Activated CD4-positive, alpha-beta T cell treated with anti-CD3 and anti-CD28 coated beads for 4 hours (primary cell): Measurements from ENCODE around the gene VILL.
"Not testable (repeated sequence)": the region's sequence is repeated elsewhere in the genome, so short reads cannot be mapped to it uniquely, and the experiment has no call there.

Experiments
- DNase-seq, 2 donors: peaks; one replicate each; pipeline ENCODE4 v3.0.0-alpha.2; 2020

VILL gene

DNA sequence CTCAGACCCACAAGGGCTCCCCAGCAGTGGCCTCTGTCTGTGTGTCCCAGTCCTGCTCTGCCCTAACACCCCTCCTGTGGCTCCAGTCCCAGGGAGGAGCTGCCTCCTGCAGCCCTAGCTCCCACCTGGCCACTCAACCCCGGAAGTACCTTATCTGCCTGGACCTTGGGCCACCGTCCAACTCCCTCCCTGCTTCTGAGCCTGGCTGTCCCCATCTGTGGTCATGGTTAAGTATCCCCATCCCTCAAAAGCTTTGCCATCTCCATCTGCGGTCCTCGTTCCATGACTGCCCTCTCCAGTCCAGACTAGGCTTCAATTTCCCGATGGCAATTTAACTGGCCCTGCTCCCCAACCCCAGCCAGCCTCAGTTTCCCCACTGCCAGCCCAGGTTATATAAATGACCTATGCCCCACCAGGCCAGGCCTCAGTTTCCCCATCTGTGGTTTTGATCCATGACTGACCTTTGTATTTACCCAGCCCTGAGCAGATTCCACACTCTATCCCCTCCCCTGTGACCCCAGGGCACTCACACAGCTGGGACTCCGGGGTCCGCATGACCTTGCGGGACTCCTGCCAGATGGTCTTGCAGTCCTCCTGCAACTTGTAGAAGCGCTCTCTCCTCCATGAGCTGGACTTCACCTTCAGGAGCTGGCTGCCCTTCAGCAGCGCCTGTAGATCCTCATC, 29.2 kb downstream of the VILL start:
- DNase-seq, result no peak

DNA sequence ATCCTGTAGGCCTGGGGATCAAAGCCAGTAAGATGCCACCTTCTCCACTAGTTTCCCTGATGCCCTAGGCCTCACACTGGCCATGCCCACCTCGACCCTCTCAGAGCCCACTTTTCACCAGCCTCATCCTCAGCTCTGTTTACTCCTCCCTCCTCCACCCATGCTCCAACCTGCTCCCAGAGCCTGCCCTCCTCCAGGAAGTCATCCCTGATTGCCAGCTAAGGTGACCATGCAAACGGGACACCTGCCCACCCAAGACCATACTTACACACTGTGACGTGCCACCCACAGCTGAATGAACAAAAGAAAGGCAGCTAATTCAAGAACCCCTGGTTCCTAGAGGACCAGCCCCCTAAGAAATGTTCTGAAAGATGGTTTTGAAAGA, 29.7 kb downstream of the VILL start:
- no peak for DNase-seq

DNA sequence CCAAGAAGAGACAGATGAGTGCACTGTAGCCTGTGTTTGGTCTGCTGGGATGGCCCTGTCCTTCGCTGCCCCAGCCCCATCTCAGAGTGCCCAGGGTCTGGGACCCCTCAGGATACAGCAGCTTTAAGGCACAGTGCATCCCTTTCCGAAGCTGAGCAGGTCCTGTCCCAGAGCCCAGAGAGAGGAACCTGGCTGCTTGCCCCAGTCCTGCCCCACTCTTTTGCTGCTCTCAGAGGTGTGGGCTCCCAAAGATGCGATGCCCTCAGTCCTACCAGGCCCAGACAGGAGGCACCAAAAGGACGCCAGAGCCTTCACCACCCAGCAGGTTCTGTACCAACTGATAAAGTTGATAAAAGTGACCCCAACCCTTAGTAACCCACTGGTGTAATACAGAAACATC, 30.6 kb downstream of the VILL start:
- DNase-seq, result no peak

DNA sequence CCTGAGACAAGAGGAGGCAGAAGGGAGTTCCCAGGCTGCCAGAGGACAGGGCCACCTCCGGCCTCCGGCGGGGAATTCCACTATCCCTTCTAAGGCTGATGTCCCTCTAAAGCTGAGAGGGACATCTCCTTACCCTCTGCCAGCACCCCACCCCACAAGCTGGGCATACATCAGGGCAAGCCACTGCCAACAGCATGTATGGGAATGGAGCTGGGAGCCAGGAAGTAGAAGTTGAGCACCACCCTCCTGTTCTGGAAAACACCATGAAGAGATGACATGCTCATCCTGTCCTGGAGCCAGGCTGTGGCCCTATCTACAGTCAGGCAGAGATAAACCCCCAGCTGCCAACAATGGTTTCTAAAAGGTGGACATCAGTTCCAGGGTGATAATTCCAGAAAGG, 31.7 kb downstream of the VILL start:
- no peak for DNase-seq

DNA sequence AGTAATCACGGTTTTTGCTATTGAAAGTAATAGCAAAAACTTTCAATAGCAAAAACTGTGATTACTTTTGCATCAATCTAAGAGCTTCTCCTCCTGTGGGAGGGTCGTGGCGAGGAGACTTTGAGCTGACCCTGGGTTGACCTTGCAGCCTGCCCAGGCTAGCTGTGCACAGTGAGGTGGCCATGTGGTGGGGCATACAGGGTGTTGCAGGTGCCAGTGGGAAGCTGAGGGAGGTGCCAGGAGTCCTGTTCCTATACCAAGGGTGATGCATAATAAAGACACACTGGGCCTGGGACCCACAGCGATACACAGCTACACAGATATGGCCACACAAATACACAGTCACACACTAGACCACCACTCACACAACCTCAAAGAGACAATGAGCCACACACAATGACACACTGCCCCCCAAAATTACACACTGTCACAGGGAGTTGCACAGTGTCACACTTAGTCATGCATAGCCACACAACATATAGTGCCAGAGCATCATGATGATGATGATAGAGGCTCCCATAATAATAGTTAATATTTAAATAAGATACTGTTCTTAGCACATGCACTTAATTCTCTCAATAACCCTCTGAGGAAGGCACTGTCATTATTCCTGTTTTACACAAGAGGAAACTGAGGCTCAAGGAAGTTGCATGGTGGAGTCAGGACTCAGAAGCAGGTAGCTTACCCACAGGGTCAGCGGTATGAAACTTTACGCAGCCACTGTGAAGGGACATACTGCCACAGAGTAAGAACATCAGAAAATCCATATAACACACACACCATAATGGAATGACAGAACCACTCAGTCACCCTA, 32.5 kb downstream of the VILL start:
- DNase-seq, result no peak

DNA sequence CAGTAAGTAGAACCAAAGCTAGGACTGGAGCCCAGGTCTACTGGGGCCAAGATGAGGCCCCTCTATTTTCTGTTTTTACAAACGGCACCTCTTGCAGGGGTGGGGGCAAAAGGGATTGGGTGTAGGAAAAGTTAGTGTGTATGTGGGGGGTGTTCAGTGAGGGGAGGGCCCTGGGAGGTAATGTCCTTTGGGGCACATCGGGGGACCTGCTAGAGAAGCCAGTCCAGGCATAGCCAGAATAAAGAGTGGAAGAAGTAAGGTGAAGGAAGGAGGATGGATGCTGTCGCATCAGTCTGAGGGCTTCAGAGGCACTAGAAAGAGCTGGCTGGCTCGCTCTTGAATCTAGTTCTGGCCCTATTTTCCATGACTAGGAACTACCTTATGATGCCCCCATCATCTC, 36.3 kb downstream of the VILL start:
- no peak for DNase-seq

DNA sequence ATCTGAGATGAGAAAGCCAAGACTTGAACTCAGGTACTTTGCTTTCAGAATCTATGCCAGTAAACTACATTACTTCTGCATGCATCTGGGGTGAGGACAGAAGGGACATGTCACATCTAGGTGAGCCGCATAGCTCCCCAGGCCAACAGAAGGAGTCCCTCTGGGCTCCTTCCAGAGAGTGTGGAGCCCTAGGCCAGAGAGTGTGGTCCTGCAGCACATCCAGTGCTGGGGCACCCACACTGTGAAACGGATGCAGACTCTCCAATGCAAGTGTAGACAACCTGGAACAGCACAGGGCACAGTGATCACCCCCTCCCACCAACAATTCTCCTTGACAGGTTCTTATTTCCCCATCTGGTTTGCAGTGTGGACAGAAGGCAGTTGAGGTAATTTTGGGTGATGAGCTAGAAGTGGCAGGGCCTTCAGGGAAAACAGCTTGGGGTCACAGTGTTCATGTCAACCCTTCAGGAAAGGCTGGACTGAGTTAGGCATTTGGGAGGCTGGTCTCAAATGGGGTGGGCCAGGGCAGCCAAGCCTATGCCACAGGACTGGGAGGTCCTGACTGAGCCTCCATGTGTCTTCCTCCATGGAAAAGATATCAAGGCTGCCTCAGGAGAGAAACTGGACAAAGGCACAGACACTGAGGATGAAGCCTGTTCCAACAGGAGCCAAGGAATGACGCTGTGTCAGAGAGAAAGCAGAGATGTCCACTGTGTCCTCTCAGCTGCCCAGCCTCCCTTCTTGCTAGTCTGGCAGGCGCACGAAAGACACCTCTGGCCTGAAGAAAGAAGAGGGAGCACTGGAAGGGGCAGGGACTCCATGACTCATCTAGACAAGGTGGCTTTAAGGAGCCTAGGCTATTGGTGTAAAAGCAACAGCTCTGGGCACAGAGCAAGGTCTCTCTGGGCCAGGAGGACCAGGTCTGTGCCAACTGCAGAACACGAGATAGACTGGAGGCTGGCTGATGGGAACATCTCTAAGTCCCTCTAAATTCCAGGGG, 37.2 kb downstream of the VILL start:
- DNase-seq, result no peak

DNA sequence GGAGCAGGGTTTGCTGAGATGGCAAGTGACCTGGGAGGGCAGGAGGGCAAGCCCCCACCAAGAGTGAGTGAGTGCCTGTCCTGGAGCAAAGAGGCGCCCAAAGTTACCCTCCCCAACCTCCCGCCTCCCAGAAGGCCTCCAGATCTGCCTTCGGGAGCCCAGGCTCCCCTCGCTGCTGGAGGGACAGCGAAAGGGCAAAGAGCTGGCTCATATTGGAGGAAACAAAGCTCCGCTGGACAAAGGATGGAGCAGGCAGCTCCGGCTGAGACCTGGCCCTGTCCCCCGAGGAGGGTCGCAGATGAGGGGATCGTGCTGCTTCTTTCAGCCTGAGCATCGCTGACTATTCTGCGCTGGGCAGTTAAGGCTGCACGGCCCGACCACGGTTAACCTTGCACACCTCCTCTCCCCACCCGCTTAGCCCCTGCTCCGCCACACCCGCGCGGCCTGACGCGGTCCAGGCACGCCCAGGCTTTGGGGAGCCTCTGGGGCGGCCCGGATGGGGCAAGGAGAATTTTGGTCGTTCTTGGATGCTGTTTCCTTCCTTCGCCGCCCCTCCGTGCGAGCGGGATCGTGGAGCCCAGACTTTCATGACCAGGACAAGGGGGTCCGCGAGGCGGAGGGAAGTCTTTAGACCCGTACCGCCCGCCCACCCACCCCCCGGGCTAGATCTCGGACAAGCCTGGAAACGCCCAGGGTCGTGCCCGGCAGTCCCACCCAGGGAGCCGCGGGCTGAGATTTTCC, 38.2 kb downstream of the VILL start:
- no peak for DNase-seq

DNA sequence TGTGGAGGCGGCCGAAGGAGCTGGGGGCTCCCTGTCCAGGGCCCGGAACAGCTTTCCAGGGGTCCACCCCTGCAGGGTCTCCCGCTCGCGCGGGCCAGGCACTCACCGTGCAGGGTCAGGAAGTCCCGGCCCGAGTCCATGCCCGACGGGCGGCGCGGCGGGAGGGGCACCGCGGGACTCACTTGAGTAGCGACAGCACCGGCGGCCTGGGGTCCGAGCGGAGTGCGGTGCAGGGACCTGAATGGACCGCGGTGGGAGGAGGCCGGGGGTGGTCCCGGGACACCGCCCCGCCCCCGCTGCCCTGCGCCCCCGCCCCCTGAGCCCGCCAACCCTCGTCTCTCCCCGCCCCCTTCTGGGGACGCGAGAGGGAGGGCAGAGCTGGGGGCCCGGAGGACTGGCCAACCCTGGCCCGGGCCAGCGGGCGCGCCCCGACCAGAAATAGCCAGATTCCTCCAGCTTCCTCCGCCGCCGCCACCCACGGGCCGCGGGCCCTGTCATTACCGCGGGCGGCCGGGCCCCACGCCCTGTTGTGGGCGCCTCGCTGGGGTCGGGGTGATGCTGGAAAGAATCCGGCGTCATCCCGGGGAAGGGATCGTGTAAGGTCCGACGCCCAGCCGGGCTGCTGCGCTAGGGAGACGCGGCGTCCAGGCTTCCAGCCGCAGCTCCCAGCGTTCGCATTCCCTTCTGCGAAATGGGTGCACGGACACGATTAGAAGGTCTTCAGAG, 39.0 kb downstream of the VILL start, which contains the start of gene PLCD1:
Gene PLCD1 (minus strand): TSS at position 243 of the 726 bp plus-strand sequence. CDS start 103 bp downstream, at position 140.
- DNase-seq, result peak; percentile 23 to 42

DNA sequence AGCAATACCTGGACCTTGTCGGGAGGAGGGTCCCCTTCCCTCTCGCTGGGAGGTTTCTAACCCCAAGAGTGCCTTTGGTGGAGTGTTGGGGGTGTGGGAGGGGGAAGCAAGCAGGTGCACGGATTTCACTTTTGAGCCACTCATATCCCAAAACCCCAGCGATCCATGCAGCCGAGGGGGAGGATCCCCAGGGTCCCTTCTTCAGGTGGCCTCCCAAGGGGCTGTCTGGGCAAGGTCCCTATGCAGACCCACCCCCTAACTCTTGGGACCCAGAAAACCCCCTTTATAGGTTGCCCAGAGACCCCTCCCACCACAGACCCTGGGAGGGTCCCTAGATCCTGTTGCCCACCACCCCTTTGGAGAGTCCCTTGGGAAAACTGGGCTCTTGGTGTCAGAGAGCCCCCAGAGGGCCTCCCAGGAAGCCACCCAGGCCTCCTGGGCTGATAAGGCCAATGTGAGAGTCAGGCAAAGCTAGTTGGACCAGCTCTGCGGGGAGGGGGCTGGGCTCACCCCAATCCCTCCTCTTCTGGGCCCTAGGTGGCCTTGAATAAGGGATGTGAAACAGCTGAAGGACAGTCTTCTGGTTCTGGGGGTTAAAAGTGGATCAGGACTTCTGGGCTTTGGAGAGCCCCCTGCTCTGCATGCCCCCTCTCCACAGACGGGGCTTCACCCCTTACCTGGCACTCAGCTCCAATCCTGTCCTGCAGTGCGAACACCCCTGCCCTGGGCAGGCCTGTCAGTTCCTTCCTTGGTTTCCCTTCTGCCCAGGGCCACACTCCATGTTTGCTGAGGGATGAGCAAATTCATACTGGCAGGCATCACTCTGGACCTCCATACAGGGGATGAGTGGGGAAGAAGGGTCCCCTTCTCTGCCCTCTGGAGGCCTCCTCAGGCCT, 39.8 kb downstream of the VILL start:
- no peak for DNase-seq

DNA sequence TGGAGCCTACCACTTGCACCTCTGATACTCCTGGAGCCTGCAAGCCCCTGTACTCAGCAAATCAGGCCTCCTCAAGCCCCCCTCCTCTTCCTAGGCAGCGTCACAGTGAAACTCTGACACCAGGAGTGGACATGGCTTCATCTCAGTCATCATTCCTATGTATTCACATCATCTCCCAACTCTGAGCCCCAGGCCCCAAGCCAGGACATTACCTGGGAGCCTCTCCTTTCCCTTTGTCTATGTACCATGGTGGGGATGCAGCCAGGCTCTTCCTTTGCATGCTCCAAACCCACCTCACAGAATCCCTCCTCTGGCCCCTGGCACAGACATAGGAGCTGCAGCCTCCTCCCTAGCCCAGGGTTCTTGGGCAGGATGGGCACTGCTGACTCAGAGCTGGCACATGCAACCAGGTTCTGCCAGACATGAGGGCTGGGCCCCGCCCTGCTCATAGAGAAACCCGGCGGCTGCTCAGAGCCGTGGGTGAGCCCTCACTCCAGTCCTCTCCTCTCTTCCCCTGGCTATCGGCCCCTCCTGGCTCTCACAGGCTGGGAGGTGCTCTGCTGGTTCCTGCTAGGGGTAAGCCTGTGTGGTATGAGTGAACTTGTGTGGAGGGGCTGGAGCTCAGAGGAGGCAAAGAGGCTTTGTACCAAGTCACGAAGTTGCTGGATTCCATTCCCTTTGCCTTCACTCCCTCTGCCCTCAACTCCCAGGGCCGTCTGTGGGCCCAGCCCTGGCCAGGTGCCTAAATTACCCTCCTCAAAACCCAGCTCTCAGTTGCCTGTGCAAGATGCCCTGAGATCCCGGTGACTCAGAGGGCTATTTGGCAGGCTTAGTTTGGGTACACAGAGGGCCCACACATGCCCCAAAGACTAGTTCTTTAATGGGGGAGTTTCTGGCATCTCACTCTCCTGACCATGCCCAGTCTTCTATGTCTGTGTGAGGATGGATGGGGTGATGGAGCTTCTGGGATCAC, 40.7 kb downstream of the VILL start:
- peak; percentile 57 to 67 for DNase-seq

DNA sequence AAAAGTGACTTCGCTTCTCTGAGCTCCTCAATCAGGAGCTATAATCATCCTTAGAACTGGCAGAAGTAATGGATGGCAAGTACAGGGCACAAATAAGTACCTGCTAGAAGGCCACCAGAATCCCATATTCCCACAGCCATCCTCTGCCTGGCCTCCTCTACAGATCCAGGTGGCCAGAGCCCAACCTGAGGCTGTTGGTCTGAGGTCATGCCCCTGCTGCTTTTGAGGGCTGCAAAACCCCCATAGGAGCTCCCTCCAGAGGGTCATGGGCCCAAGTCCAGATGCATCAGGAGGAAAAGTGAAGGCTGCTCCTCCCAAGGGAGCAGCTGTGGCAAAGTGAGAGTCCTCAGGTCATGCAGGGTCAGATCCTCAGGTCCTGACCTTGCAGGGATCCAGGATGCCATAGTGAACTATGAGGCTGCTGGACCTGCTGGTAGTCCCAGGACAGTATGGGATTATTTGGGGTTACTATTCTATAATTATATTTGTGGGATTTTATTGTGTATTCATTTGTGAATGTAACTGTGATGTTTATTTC, 41.8 kb downstream of the VILL start:
- DNase-seq, result no peak

DNA sequence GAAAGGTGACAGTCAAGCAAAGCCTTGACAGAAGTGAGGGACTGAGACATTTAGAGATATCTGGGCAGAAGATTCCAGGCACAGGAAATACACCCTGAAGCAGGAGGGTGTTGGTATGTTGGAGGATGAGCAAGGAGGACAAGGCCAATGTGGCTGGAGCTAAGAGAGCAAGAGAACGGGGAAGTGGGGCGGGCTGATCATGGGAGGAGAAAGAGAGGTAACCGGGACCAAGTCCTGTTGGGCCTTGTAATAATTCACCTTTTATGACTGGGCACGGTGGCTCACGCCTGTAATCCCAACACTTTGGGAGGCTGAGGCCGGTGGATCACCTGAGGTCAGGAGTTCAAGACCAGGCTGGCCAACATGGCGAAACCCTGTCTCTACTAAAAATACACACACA, 43.0 kb downstream of the VILL start:
- not testable (repeated sequence) for DNase-seq

DNA sequence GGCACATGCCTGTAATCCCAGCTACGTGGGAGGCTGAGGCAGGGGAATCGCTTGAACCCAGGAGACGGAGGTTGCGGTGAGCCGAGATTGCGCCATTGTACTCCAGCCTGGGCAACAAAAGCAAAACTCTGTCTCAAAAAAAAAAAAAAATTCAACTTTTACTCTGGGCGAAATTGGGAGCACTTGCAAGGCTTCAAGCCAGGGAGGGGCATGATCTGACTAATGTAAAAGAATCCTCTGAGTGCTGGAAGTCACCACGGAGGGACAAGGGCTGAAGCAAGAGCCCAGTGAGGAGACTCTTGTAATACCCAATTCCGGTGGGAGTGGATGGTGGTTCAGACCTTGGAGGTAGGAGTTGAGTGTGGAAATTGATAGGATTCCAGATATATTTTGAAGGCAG, 43.7 kb downstream of the VILL start:
- DNase-seq, result not testable (repeated sequence)

DNA sequence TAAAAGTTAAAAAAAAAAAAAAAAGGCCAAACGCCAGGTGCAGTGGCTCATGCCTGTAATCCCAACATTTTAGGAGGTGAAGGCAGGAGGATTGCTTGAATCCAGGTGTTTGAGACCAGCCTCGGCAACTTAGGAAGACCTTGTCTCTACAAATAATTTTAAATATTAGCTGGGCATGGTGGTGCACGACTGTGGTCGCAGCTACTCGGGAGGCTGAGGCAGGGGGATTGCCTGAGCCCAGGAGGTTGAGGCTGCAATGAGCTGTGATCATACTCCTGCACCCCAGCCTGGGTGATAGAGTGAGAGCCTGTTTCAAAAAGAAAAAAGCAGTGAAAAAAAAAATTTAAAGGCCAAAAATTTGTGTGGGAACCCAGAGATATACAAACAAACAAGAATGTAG, 45.7 kb downstream of the VILL start:
- DNase-seq, result no peak

DNA sequence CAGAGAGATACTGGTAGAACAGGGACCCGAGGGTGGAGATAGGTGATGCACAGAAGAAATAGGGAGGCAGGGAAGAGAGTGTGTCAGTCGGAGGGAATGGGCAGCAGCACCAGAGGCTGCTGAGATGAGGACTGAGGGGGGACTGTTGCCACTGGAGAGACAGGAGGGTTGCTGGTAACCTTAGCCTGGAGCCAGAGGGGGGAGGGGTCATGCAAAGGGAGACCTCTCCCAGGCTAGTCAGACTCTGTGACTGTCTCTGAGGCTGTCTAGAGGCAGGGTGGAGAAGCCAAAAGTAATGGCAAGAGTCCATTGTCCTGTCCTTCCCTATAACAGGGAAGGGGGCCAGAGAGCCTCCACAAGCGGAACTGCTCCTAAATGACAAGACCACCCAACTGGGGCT, 46.3 kb downstream of the VILL start:
- no peak for DNase-seq

DNA sequence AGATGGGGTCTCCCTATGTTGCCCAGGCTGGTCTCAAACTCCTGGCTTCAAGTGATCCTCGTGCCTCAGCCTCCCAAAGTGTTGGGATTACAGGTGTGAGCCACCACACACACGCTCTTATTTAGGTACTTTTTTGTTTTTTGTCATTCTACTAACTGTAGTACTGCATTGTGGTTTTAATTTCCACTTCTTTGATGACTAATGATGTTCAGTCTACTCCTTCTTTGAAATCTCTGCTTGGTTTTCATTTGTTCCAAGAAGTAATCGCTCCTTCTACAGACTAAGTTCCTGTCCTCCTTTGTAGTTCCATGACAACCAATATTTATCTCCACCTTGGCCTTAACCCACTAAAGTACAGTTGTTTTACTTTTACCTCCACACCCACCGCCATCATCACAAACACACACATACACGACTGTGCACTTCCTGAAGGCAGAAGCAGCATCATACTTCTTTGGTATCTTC, 47.9 kb downstream of the VILL start:
- peak; percentile 56 to 60 for DNase-seq

DNA sequence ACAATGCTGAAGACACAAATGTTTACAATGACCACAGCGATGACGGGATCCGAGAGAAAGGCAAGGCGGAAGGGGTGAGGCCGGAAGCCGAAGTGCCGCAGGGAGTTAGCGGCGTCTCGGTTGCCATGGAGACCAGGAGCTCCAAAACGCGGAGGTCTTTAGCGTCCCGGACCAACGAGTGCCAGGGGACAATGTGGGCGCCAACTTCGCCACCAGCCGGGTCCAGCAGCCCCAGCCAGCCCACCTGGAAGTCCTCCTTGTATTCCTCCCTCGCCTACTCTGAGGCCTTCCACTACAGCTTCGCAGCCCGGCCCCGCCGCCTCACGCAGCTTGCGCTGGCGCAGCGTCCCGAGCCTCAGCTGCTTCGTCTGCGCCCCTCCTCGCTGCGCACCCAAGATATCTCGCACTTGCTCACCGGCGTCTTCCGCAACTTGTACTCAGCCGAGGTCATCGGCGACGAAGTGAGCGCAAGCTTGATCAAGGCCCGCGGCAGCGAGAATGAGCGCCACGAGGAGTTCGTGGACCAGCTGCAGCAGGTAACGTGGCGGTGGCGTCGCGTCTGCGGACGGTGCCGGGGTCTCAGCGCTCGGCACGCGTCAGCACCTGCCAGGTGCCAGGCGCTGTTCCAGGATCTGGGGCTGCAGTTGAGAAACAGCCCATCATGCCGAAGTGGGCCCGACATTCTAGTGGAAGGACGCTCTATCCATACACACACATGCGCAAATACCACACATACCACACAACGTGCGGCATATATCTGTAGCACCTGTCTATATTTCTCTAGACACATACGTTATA, 48.7 kb downstream of the VILL start, which contains the start of gene DLEC1:
Gene DLEC1 (plus strand): TSS at position 108 of the 798 bp plus-strand sequence. CDS start 18 bp downstream, at position 126.
- DNase-seq, result peak; percentile 71 to 78
